SK-N-SH (cell line): ENCODE data around the gene PSMB2.
A peak's percentile ranks its signal among the peaks of the same experiment; 100 is the strongest.

ENCODE experiments used
- EP300 ChIP-seq, 2 experiments: IDR thresholded peaks; 2 replicates each; pipeline versions ENCODE4 v1.4.0 to v1.6.1; 2012; ENCODE audit warnings: borderline replicate concordance in 1 of 2, low read depth in 1 of 2, low read length in 1 of 2
- FOXM1 ChIP-seq: IDR thresholded peaks from 2 replicates; pipeline ENCODE4 v1.4.0; 2012; ENCODE audit warnings: low read depth, mild to moderate bottlenecking
- MEF2A ChIP-seq: IDR thresholded peaks from 2 replicates; pipeline ENCODE4 v1.4.0; 2012; ENCODE audit warnings: low read depth, borderline replicate concordance
- NRF1 ChIP-seq: IDR thresholded peaks from 2 replicates; pipeline ENCODE4 v1.6.1; 2012; ENCODE audit warnings: low read depth, mild to moderate bottlenecking, low read length
- RFX5 ChIP-seq: IDR thresholded peaks from 2 replicates; pipeline ENCODE4 v1.6.1; 2012; ENCODE audit warnings: mild to moderate bottlenecking, improper control_type of control experiment, low read length
- SMC3 ChIP-seq: IDR thresholded peaks from 2 replicates; pipeline ENCODE4 v1.6.1; 2012; ENCODE audit warnings: low read depth, low read length, improper control_type of control experiment
- TF ChIP-seq, protein P1 (sequence below): fragments of 200-600 bp; sonication (generic); IDR thresholded peaks from 2 replicates; pipeline ENCODE4 v1.6.1; 2017; ENCODE audit warnings: antibody characterized with exemption, mild to moderate bottlenecking, moderate library complexity

DNA sequence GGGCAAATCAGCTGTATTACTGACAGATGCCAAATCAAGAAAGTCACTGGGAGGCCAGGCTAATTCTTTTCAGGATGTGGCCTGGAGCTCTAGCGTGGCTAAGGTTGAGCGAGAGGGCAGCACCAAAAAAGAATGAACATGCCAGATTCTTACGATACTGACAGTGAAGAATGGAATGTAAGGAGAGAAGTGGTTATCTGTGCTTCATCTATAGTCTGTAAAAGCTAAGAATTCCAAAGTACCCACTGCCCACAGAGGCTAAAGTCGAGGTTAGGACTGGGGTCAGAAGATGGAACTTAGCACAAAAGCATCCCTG, 35.5 kb downstream of the PSMB2 start:
- TF ChIP-seq EP300 (IDR thresholded peaks at IDR 0.05; ENCODE audit: borderline replicate concordance in 1 of 2, low read depth in 1 of 2, low read length in 1 of 2) (peak in 1 of 2 experiments; percentile 39; a peak in 1 of 4 replicates), FOXM1 (no peak), MEF2A (no peak), RFX5 (no peak), NRF1 (no peak), SMC3 (no peak)
- TF ChIP-seq, protein P1, sequence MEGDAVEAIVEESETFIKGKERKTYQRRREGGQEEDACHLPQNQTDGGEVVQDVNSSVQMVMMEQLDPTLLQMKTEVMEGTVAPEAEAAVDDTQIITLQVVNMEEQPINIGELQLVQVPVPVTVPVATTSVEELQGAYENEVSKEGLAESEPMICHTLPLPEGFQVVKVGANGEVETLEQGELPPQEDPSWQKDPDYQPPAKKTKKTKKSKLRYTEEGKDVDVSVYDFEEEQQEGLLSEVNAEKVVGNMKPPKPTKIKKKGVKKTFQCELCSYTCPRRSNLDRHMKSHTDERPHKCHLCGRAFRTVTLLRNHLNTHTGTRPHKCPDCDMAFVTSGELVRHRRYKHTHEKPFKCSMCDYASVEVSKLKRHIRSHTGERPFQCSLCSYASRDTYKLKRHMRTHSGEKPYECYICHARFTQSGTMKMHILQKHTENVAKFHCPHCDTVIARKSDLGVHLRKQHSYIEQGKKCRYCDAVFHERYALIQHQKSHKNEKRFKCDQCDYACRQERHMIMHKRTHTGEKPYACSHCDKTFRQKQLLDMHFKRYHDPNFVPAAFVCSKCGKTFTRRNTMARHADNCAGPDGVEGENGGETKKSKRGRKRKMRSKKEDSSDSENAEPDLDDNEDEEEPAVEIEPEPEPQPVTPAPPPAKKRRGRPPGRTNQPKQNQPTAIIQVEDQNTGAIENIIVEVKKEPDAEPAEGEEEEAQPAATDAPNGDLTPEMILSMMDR: no peak
